K562 (cell line): ENCODE results near the gene PDE8A. TPM values are rescaled to one million over a fixed set of nuclear protein-coding genes. Genes with fewer than 3 reads are reported as not detected.

ENCODE experiments used
- ATAC-seq: fragments of 200-7000 bp; cut with Tn5 transposase; 3 replicates; pipeline ENCODE4 v1.9.1; 2020; ENCODE audit warnings: moderate library complexity
- BruUV-seq: library from RNA; stranded (reverse); fragments of 400-500 nt; replicated peaks from 2 replicates; lab custom pipeline; 2021; lab: Mats Ljungman, UMichigan
- CTCF ChIA-PET: fragments of 300-600 bp; formaldehyde crosslinking; extraction: SDS; loops from one replicate; lab custom pipeline; 2021; ENCODE audit warnings: low intra/inter-chr PET ratio; lab: Yijun Ruan, JAX
- POLR2A ChIA-PET: fragments of 300-600, 350-650 bp; sonication (Branson Sonifier 250); formaldehyde crosslinking; extraction: SDS; loops from one replicate; lab custom pipeline; 2021; ENCODE audit warnings: antibody characterized with exemption, inconsistent platforms; lab: Yijun Ruan, JAX
- DNase-seq, 4 experiments: peaks; one replicate each; pipeline versions ENCODE4 v3.0.0 to v3.0.0-alpha.2; 2011 to 2018; ENCODE audit warnings: low spot score in 3 of 4, mixed read lengths in 3 of 4; ENCODE audit errors: extremely low read depth in 1 of 4
- FAIRE-seq: peaks from 2 replicates; lab custom pipeline; 2011; peaks lifted over from hg19 to GRCh38; lab: Jason Lieb, UNC
- H2AFZ ChIP-seq: 2 replicates; pipeline ENCODE4 v1.6.0; 2011; ENCODE audit warnings: low read depth, low read length, control low read depth, inconsistent platforms
- H3K27ac ChIP-seq: fragments of 200-600 bp; 3 replicates; pipeline ENCODE4 v1.8.0; 2011; ENCODE audit warnings: low read depth, mild to moderate bottlenecking, control low read depth, inconsistent platforms, low read length, moderate library complexity, mixed read lengths; ENCODE audit errors: extremely low read depth
- H3K27me3 ChIP-seq, 2 experiments: fragments of 300-600 bp in 1 of 2; 2 replicates in 1 of 2; 3 replicates in 1 of 2; pipeline versions ENCODE4 v1.6.0 to v1.8.0; 2011; ENCODE audit warnings: inconsistent platforms in 2 of 2, low read length in 2 of 2, mild to moderate bottlenecking in 1 of 2, mixed read lengths in 1 of 2, moderate library complexity in 1 of 2; ENCODE audit not compliant: control insufficient read depth in 2 of 2, insufficient read depth in 2 of 2
- H3K36me3 ChIP-seq: fragments of 300-600 bp; 3 replicates; pipeline ENCODE4 v1.8.0; 2011; ENCODE audit warnings: mild to moderate bottlenecking, low read length, inconsistent platforms; ENCODE audit not compliant: control insufficient read depth, insufficient read depth
- H3K4me1 ChIP-seq, 2 experiments: fragments of 200-600 bp in 1 of 2; replicated peaks in 1 of 2; 2 replicates in 1 of 2; 3 replicates in 1 of 2; pipeline versions ENCODE4 v1.5.1 to v1.8.0; 2011; ENCODE audit warnings: inconsistent platforms in 2 of 2, low read length in 2 of 2, mild to moderate bottlenecking in 1 of 2, mixed read lengths in 1 of 2, moderate library complexity in 1 of 2; ENCODE audit not compliant: control insufficient read depth in 2 of 2, insufficient read depth in 2 of 2
- H3K4me2 ChIP-seq: 2 replicates; pipeline ENCODE4 v1.6.1; 2011; ENCODE audit warnings: low read length, control low read depth, inconsistent platforms, mixed read lengths; ENCODE audit not compliant: insufficient read depth
- H3K4me3 ChIP-seq: fragments of 200-600 bp; sonication (generic), shearing (Covaris generic); 2 replicates; pipeline ENCODE4 v1.5.1; 2016; ENCODE audit warnings: control low read depth, inconsistent platforms
- H3K79me2 ChIP-seq: fragments of 200-600 bp; 3 replicates; pipeline ENCODE4 v1.8.0; 2011; ENCODE audit warnings: low read length, inconsistent platforms; ENCODE audit not compliant: control insufficient read depth, insufficient read depth
- H3K9ac ChIP-seq, 2 experiments: 2 replicates each; pipeline versions ENCODE4 v1.6.0 to v1.6.1; 2011; ENCODE audit warnings: low read depth in 2 of 2, low read length in 2 of 2, control low read depth in 1 of 2, inconsistent platforms in 1 of 2, mild to moderate bottlenecking in 1 of 2, mixed read lengths in 1 of 2; ENCODE audit not compliant: insufficient read depth in 1 of 2
- H3K9me1 ChIP-seq: one replicate; pipeline ENCODE4 v1.6.0; 2011; ENCODE audit warnings: inconsistent platforms, mild to moderate bottlenecking, low read length, moderate library complexity; ENCODE audit not compliant: control insufficient read depth, insufficient read depth
- H3K9me3 ChIP-seq: replicated peaks from 2 replicates; pipeline ENCODE4 v1.5.1; 2011; ENCODE audit warnings: low read depth, low read length, inconsistent platforms; ENCODE audit not compliant: control insufficient read depth, insufficient read depth
- H4K20me1 ChIP-seq: replicated peaks from 2 replicates; pipeline ENCODE4 v1.6.1; 2011; ENCODE audit warnings: low read length, inconsistent platforms, mixed read lengths; ENCODE audit not compliant: control insufficient read depth, insufficient read depth
- ARID2 ChIP-seq: fragments of 450-650 bp; IDR thresholded peaks from 2 replicates; pipeline ENCODE4 v1.6.1; 2017; ENCODE audit warnings: antibody characterized with exemption, mild to moderate bottlenecking
- FOXK2 ChIP-seq, 2 experiments: fragments of 450-650 bp; IDR thresholded peaks in 1 of 2; conservative IDR thresholded peaks in 1 of 2; 2 replicates each; pipeline ENCODE4 v1.6.1; 2016; ENCODE audit warnings: low read depth in 2 of 2, mild to moderate bottlenecking in 1 of 2
- HNRNPH1 ChIP-seq: fragments of 200-400 bp; formaldehyde crosslinking; optimal IDR thresholded peaks from 2 replicates; pipeline ENCODE3; 2017; ENCODE audit warnings: low read depth, mild to moderate bottlenecking, low read length, moderate library complexity
- NCOA2 ChIP-seq, 2 experiments: fragments of 450-650 bp; IDR thresholded peaks; 2 replicates each; pipeline ENCODE4 v1.6.1; 2018; ENCODE audit warnings: mild to moderate bottlenecking in 2 of 2, moderate library complexity in 1 of 2; ENCODE audit not compliant: partially characterized antibody in 2 of 2
- NFIC ChIP-seq: fragments of 450-650 bp; IDR thresholded peaks from 2 replicates; pipeline ENCODE4 v1.6.1; 2017; ENCODE audit warnings: mild to moderate bottlenecking, inconsistent platforms
- WHSC1 ChIP-seq: IDR thresholded peaks from one replicate; pipeline ENCODE4 v1.6.1; 2012; ENCODE audit warnings: low read length, control low read depth, inconsistent platforms
- ZNF12 ChIP-seq: sonication (generic); formaldehyde crosslinking; IDR thresholded peaks from 2 replicates; pipeline ENCODE4 v1.4.0; 2020; ENCODE audit warnings: mild to moderate bottlenecking, missing genetic modification reagents
- ZNF696 ChIP-seq: fragments of 250-450 bp; sonication (Bioruptor Pico); conservative IDR thresholded peaks from 2 replicates; pipeline ENCODE4 v1.4.0; 2020; ENCODE audit warnings: mild to moderate bottlenecking, moderate library complexity
- ZNF699 ChIP-seq: fragments of 250-450 bp; sonication (Bioruptor Pico); IDR thresholded peaks from 2 replicates; pipeline ENCODE4 v1.8.0; 2021; ENCODE audit warnings: mild to moderate bottlenecking, moderate library complexity; ENCODE audit not compliant: insufficient replicate concordance
- WGBS: fragments of 100-300 bp; shearing (Covaris generic); methylation state at CpG from one replicate; pipeline ENCODE4 v1.1.6; 2016; ENCODE audit warnings: low coverage, mixed read lengths; ENCODE audit not compliant: insufficient coverage; ENCODE audit errors: missing lambda C conversion rate; 5-methylcytosine and 5-hydroxymethylcytosine counted together
- in situ Hi-C: fragments of 300-500 bp; cut with MboI; formaldehyde crosslinking; loops from 4 replicates; pipeline ENCODE4 v1.15.0; 2018; ENCODE audit warnings: inconsistent platforms, mixed read lengths
- intact Hi-C: fragments of 100-400 bp; cut with micrococcal nuclease; formaldehyde crosslinking; loops from 2 replicates; pipeline ENCODE4 v1.14.2; 2022
- polyA plus RNA-seq, 8 experiments: library from polyadenylated mRNA; depleted of rRNA in 4 of 8; stranded (reverse) in 5 of 8; unstranded in 3 of 8; fragments of >200 nt; fragmentation: Nextera tagmentation in 2 of 8; fragmentation: Illumina TruSeq in 1 of 8; extraction: Ambion mirVana in 2 of 8; extraction: Trizol in 1 of 8; gene quantifications; 2 replicates each; pipeline versions ENCODE4 v1.2.1 to v1.2.3, GENCODE V29; 2011 to 2014; ENCODE audit warnings: inconsistent platforms in 1 of 8, missing spikeins in 1 of 8
- total RNA-seq, 7 experiments: library from RNA; depleted of rRNA in 6 of 7; stranded (reverse); fragments of >200 nt in 6 of 7; fragmentation: Illumina TruSeq in 2 of 7; extraction: Trizol in 2 of 7; gene quantifications; 2 replicates each; pipeline versions ENCODE4 v1.2.1 to v1.2.3, GENCODE V29; 2011 to 2021; ENCODE audit warnings: low replicate concordance in 1 of 7
- TF ChIP-seq, protein P1 (sequence below): fragments of 200-800 bp; sonication (Bioruptor generic); IDR thresholded peaks from 2 replicates; pipeline ENCODE4 v1.6.1; 2017; ENCODE audit warnings: missing genetic modification characterization, missing compliant biosample characterization

PDE8A gene
- total and polyA plus RNA-seq, 9 of the 15 experiments (the other 6 are each of a cell fraction or from before 2014, with no cell fraction given) = 5.9 to 40.3 (median 19.8) TPM

DNA sequence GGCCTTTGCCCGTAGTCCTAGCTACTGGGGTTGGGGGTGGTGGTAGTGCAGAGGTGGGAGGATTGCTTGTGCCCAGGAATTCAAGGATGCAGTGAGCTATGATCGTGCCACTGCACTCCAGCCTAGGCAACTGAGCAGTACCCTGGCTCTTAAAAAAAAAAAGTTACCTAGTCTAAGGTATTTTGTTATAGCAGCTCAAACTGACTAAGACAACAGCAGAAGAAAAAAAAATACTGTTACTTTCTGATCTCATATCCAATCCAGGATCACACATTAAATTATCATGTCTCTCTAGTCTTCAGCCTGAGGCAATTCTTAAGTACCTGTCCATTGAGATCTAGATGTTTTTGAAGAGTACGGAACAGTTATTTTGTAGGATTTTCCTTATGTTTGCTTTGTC lies 39.8 kb downstream of the PDE8A start:
- H3K27me3 ChIP-seq = no peaks in the 10 kb centered on the region
- peak; percentile 86; the same call in 1 of the 2 replicates for TF ChIP-seq ZNF12
- TF ChIP-seq ARID2 = no peak
- in situ Hi-C loops (no loop called here), intact Hi-C loops (no loop called here)
- H3K4me3 ChIP-seq = no peak overlapping the region
- no peak overlapping the region for H2AFZ ChIP-seq
- WGBS = 72% methylated on average over 3 of the region's 3 CpGs
- POLR2A ChIA-PET = interaction anchor here (1.0 to 2.9 kb wide), 5 partner anchors 8 to 23 kb away, joined by 4 to 7 read pairs (median 6); no protein-coding TSS in a partner anchor
- H3K79me2 ChIP-seq = peaks cover 83% of the 10 kb centered on the region
- no peaks in the 10 kb centered on the region for H3K9me1 ChIP-seq
- peaks cover 19% of the 10 kb centered on the region for H4K20me1 ChIP-seq
- no TSS peak for BruUV-seq
- H3K4me1 ChIP-seq = peaks cover 20 to 26% of the 10 kb centered on the region in 2 experiments; a peak in 4 of 5 replicates
- no peak for DNase-seq
- no peak overlapping the region for H3K9ac ChIP-seq
- no peaks in the 10 kb centered on the region for H3K9me3 ChIP-seq
- CTCF ChIA-PET = no interaction called here
- no peak for FAIRE-seq
- no peak overlapping the region for H3K4me2 ChIP-seq
- no peaks in the 10 kb centered on the region; the same call in 2 of the 3 replicates for H3K36me3 ChIP-seq
- ATAC-seq = no peak
- H3K27ac ChIP-seq = no peak overlapping the region

DNA sequence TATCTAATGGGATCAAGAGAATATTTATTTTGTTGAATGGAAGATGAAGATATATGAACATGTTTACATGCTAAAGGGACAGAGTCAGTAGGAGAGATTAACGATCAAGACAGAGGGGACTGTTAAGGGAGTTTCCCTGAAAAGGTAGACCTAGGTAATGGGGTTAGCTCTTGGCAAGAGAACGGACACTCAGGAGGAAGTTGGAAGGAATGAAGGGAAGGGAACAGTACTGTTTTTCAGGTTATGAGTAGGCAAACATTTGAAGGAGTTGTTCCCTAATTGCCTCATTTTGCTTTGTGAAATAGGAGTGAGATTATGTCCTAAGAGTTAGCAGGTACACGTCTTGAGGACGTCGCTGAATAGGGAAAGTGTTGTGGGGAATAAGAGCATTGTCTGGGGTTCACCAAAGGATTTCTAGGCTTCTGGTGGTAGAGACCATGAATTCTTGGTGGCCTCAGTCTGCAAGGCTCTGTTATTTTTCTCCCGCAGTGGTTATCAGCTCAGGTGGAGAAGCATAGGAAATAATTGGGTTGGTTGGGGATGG lies 41.3 kb downstream of the PDE8A start:
- ChIA-PET CTCF (no interaction called here), POLR2A (interaction anchor here (2.0 to 2.9 kb wide), 3 partner anchors 12 to 22 kb away, joined by 6 to 7 read pairs (median 6); no protein-coding TSS in a partner anchor)
- in situ Hi-C loops = no loop called here
- H3K4me2 ChIP-seq = no peak overlapping the region
- no peak overlapping the region for H3K9ac ChIP-seq
- H3K9me1 ChIP-seq = no peaks in the 10 kb centered on the region
- BruUV-seq = no TSS peak
- H3K4me1 ChIP-seq = peaks cover 20 to 26% of the 10 kb centered on the region in 2 experiments; a peak in 4 of 5 replicates
- no peaks in the 10 kb centered on the region; the same call in 2 of the 3 replicates for H3K36me3 ChIP-seq
- no peaks in the 10 kb centered on the region for H3K27me3 ChIP-seq
- no peak overlapping the region; the same call in 2 of the 3 replicates for H3K27ac ChIP-seq
- 42% methylated on average over 6 of the region's 6 CpGs for WGBS
- peak; percentile 35 for FAIRE-seq
- H3K79me2 ChIP-seq = peaks cover 85% of the 10 kb centered on the region
- intact Hi-C loops = loop anchor here (1.0 kb wide), 1 partner anchor 9 kb away; no protein-coding TSS in a partner anchor
- ATAC-seq = peak; percentile 18
- no peak overlapping the region for H3K4me3 ChIP-seq
- no peak for DNase-seq
- no peaks in the 10 kb centered on the region for H3K9me3 ChIP-seq
- H2AFZ ChIP-seq = no peak overlapping the region
- peaks cover 19% of the 10 kb centered on the region for H4K20me1 ChIP-seq
- no peak for TF ChIP-seq NCOA2 (IDR thresholded peaks at IDR 0.05; ENCODE audit: partially characterized antibody in 2 of 2)
- no peak for TF ChIP-seq NFIC
- TF ChIP-seq ZNF699 (CRISPR knock-in tag) = no peak
- TF ChIP-seq, protein P1, sequence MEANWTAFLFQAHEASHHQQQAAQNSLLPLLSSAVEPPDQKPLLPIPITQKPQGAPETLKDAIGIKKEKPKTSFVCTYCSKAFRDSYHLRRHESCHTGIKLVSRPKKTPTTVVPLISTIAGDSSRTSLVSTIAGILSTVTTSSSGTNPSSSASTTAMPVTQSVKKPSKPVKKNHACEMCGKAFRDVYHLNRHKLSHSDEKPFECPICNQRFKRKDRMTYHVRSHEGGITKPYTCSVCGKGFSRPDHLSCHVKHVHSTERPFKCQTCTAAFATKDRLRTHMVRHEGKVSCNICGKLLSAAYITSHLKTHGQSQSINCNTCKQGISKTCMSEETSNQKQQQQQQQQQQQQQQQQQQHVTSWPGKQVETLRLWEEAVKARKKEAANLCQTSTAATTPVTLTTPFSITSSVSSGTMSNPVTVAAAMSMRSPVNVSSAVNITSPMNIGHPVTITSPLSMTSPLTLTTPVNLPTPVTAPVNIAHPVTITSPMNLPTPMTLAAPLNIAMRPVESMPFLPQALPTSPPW (CRISPR knock-in tag) = no peak
- no peak for TF ChIP-seq FOXK2 (conservative IDR thresholded peaks at IDR 0.05 in 1 of 2, IDR thresholded peaks at IDR 0.05 in 1 of 2; ENCODE audit: low read depth in 2 of 2)
- TF ChIP-seq HNRNPH1 = no peak
- no peak for TF ChIP-seq ZNF696
- TF ChIP-seq WHSC1 = no peak
